ENCODE measurements around the gene CCNL2.

The CCNL2 gene

DNA sequence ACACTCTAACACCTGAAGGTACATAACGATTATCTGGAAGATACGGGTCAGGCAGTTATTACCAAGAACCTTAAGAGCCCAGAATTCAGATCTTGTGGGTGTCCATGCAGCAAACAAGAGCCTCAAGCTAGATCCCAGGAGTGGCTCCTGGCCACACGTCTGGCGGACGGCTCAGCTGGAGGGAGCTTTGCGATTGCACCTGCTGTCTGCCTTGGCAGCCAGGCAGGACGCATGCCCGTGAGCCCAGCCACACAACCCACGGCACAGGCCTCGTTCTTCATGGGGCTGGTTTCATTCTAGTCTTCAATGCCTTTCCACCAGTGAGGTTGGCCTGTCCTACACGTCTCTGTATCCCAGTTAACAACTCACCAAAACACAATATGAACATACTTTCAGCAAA is 5.7 kb downstream of the CCNL2 start:
- Histone ChIP-seq H3K36me3 (ENCODE audit: insufficient read depth) (peaks cover 58% of the 10 kb centered on the region; the same call in 1 of the 2 replicates), H3K27ac (no peak overlapping the region), H3K9ac (no peak overlapping the region), H3K4me1 (ENCODE audit: low read depth, poor library complexity, severe bottlenecking) (peaks cover 19% of the 10 kb centered on the region), H4K20me1 (ENCODE audit: insufficient read depth) (no peaks in the 10 kb centered on the region), H3K4me2 (no peak overlapping the region), H3K27me3 (ENCODE audit: insufficient read depth, low read depth) (no peaks in the 10 kb centered on the region), H2AFZ (ENCODE audit: low read depth) (no peak overlapping the region), H3K4me3 (IDR thresholded peaks at IDR 0.05; ENCODE audit: insufficient read depth, low read depth, low read length) (no peak overlapping the region), H3K79me2 (ENCODE audit: insufficient read depth, low read depth) (peaks cover 54% of the 10 kb centered on the region)
- no peak for TF ChIP-seq CTCF (conservative IDR thresholded peaks at IDR 0.05; ENCODE audit: low read depth, low read length)

- Histone ChIP-seq H3K4me2 (no peak overlapping the region), H3K4me1 (ENCODE audit: low read depth, poor library complexity, severe bottlenecking) (peaks cover 18% of the 10 kb centered on the region), H3K36me3 (ENCODE audit: insufficient read depth) (peaks cover 62% of the 10 kb centered on the region; the same call in 1 of the 2 replicates), H2AFZ (ENCODE audit: low read depth) (no peak overlapping the region), H3K9ac (no peak overlapping the region), H3K79me2 (ENCODE audit: insufficient read depth, low read depth) (peaks cover 50% of the 10 kb centered on the region), H3K27me3 (ENCODE audit: insufficient read depth, low read depth) (no peaks in the 10 kb centered on the region), H3K27ac (no peak overlapping the region), H3K4me3 (IDR thresholded peaks at IDR 0.05; ENCODE audit: insufficient read depth, low read depth, low read length) (no peak overlapping the region), H4K20me1 (ENCODE audit: insufficient read depth) (no peaks in the 10 kb centered on the region)
- no peak for TF ChIP-seq CTCF (conservative IDR thresholded peaks at IDR 0.05; ENCODE audit: low read depth, low read length)
Measured at GRCh38 chr1:1393014-1393413, 6.1 kb downstream of the CCNL2 start.

GRCh38 chr1:1391225-1391624 is 7.9 kb downstream of the CCNL2 start:
- Histone ChIP-seq H3K27ac (no peak overlapping the region), H4K20me1 (ENCODE audit: insufficient read depth) (no peaks in the 10 kb centered on the region), H2AFZ (ENCODE audit: low read depth) (no peak overlapping the region), H3K9ac (no peak overlapping the region), H3K4me2 (no peak overlapping the region), H3K79me2 (ENCODE audit: insufficient read depth, low read depth) (peaks cover 32% of the 10 kb centered on the region; the same call in 1 of the 2 replicates), H3K4me3 (IDR thresholded peaks at IDR 0.05; ENCODE audit: insufficient read depth, low read depth, low read length) (no peak overlapping the region), H3K27me3 (ENCODE audit: insufficient read depth, low read depth) (no peaks in the 10 kb centered on the region), H3K36me3 (ENCODE audit: insufficient read depth) (peaks cover 67% of the 10 kb centered on the region; the same call in 1 of the 2 replicates), H3K4me1 (ENCODE audit: low read depth, poor library complexity, severe bottlenecking) (peaks cover 5% of the 10 kb centered on the region)
- no peak for TF ChIP-seq CTCF (conservative IDR thresholded peaks at IDR 0.05; ENCODE audit: low read depth, low read length)

- no peak for TF ChIP-seq CTCF (conservative IDR thresholded peaks at IDR 0.05; ENCODE audit: low read depth, low read length)
- Histone ChIP-seq H3K27me3 (ENCODE audit: insufficient read depth, low read depth) (no peaks in the 10 kb centered on the region), H3K4me1 (ENCODE audit: low read depth, poor library complexity, severe bottlenecking) (peaks cover 2% of the 10 kb centered on the region), H3K4me3 (IDR thresholded peaks at IDR 0.05; ENCODE audit: insufficient read depth, low read depth, low read length) (no peak overlapping the region), H3K9ac (no peak overlapping the region), H4K20me1 (ENCODE audit: insufficient read depth) (no peaks in the 10 kb centered on the region), H3K36me3 (ENCODE audit: insufficient read depth) (peaks cover 67% of the 10 kb centered on the region; the same call in 1 of the 2 replicates), H3K27ac (no peak overlapping the region), H2AFZ (ENCODE audit: low read depth) (no peak overlapping the region), H3K79me2 (ENCODE audit: insufficient read depth, low read depth) (peaks cover 27% of the 10 kb centered on the region; the same call in 1 of the 2 replicates), H3K4me2 (no peak overlapping the region)
Measured at GRCh38 chr1:1390675-1391074, 8.5 kb downstream of the CCNL2 start.

Measured in KMS-11 (cell line).